ENCODE measurements around the gene UBALD2. TPM values are rescaled to one million over a fixed set of nuclear protein-coding genes. Genes with fewer than 3 reads are reported as not detected.

UBALD2 gene
- total and polyA plus RNA-seq, 2 donors (not counting 3 experiments of a cell fraction or from before 2014, with no cell fraction given) = 46.9 to 70.9 TPM

DNA sequence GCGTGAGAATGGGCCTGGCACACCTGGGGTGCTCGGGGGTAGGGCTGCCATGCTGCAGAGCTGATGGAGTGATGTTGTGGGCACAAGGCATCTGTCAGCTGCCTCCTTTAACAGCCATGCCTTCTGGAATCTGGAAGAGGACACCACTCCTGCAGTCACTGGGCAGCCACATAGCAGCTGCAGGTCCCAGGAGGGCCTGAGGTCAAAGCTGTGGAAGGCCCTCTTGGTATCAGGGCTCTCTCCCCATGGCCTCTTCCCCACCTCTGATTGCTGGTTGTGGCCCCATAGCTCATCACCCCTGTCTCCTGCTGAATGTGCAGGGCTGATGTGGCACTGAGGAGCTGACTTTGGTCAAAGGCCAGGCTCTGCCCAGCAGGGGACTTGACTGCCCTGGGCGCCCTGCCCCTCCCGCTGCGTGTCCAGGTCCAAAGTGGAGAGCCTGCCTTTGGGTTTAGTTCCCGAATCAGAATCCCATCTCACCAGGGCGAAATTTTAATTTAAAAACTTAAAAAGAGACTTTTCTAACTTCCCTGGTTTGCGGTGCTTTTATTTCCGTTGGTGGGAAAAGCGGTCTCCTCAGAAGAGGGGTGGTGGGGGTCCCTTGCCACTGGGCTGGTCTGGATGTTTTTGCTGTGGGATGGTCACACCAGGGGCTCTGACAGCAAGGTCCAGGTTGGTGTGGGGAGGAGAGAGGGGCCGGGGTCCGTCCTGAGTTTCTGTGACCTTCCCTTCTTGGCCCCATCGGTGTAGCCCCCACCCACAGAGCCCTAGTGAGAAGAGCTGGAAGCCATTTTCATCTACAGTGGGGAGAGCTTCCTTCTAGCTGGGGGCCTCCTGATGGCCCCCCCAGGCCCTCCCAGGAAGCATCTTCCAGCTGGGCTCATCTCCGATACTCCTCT lies 5.9 kb downstream of the UBALD2 start:
- Histone ChIP-seq H3K9me3 (replicated peaks; ENCODE audit: control insufficient read depth, insufficient read depth, low read length) (no peaks in the 10 kb centered on the region), H3K9me1 (replicated peaks; ENCODE audit: control insufficient read depth, extremely low read depth, insufficient read depth, low read length) (no peaks in the 10 kb centered on the region), H3K36me3 (ENCODE audit: control insufficient read depth in 2 of 2, extremely low read depth in 1 of 2, insufficient read depth in 2 of 2, low read length in 2 of 2) (peaks cover 0 to 6% of the 10 kb centered on the region in 2 experiments), H2AFZ (ENCODE audit: low read depth, low read length) (no peak overlapping the region), H3K4me3 (replicated peaks in 1 of 3; ENCODE audit: insufficient read depth in 1 of 3, low read depth in 1 of 3, low read length in 3 of 3) (no peak overlapping the region), H3K27me3 (ENCODE audit: control insufficient read depth in 2 of 2, insufficient read depth in 2 of 2, low read length in 2 of 2) (no peaks in the 10 kb centered on the region), H3K4me2 (ENCODE audit: insufficient read depth, low read length) (no peak overlapping the region), H3K79me2 (ENCODE audit: control insufficient read depth, insufficient read depth, low read length) (peaks cover 34% of the 10 kb centered on the region), H4K20me1 (replicated peaks; ENCODE audit: control insufficient read depth, extremely low read depth, insufficient read depth, low read length) (no peaks in the 10 kb centered on the region), H3K9ac (replicated peaks; ENCODE audit: extremely low read depth, insufficient read depth, low read length) (no peak overlapping the region), H3K27ac (ENCODE audit: insufficient read depth, low read depth, low read length) (no peak overlapping the region), H3K4me1 (ENCODE audit: control insufficient read depth, extremely low read depth, insufficient read depth, low read length) (peaks cover 20% of the 10 kb centered on the region)
- CTCF ChIA-PET = interaction anchor here (0.7 to 14.1 kb wide), 6 partner anchors 9 to 257 kb away, joined by 3 to 320 read pairs (median 5); no protein-coding TSS in a partner anchor
- TF ChIP-seq GATA2 (IDR thresholded peaks at IDR 0.05; ENCODE audit: insufficient read depth, insufficient read length, low read depth, low read length) (no peak), JUN (IDR thresholded peaks at IDR 0.05; ENCODE audit: borderline replicate concordance, insufficient read depth, insufficient read length, low read depth) (no peak), FOS (IDR thresholded peaks at IDR 0.05; ENCODE audit: borderline replicate concordance, insufficient read depth, low read length) (no peak), POLR2AphosphoS5 (IDR thresholded peaks at IDR 0.05; ENCODE audit: insufficient read depth, low read depth, low read length) (peak; percentile 11), EZH2 (IDR thresholded peaks at IDR 0.05; ENCODE audit: borderline replicate concordance, low read depth, low read length, severe bottlenecking) (no peak), MYC (IDR thresholded peaks at IDR 0.05; ENCODE audit: low read depth, low read length) (no peak), POLR2A (IDR thresholded peaks at IDR 0.05; ENCODE audit: low read depth, low read length) (peak; percentile 16)
- TF ChIP-seq, protein P1, sequence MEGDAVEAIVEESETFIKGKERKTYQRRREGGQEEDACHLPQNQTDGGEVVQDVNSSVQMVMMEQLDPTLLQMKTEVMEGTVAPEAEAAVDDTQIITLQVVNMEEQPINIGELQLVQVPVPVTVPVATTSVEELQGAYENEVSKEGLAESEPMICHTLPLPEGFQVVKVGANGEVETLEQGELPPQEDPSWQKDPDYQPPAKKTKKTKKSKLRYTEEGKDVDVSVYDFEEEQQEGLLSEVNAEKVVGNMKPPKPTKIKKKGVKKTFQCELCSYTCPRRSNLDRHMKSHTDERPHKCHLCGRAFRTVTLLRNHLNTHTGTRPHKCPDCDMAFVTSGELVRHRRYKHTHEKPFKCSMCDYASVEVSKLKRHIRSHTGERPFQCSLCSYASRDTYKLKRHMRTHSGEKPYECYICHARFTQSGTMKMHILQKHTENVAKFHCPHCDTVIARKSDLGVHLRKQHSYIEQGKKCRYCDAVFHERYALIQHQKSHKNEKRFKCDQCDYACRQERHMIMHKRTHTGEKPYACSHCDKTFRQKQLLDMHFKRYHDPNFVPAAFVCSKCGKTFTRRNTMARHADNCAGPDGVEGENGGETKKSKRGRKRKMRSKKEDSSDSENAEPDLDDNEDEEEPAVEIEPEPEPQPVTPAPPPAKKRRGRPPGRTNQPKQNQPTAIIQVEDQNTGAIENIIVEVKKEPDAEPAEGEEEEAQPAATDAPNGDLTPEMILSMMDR (IDR thresholded peaks at IDR 0.05; ENCODE audit: extremely low read depth in 1 of 2, insufficient read depth in 1 of 2, low read depth in 1 of 2, low read length in 2 of 2) = no peak
- TF ChIP-seq, protein P2, sequence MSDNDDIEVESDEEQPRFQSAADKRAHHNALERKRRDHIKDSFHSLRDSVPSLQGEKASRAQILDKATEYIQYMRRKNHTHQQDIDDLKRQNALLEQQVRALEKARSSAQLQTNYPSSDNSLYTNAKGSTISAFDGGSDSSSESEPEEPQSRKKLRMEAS (IDR thresholded peaks at IDR 0.05; ENCODE audit: insufficient read depth, insufficient read length) = no peak
- DNase-seq (ENCODE audit: low read depth, low spot score) (no peak), FAIRE-seq (no peak)
- dilution Hi-C loops (cut with MboI; ENCODE audit: extremely low pct_ligation_motif_present, low sequenced_read_pairs) = no loop called here
- POLR2A ChIA-PET = no interaction called here
- BruUV-seq (replicated peaks) = no TSS peak
- intact Hi-C loops (cut with micrococcal nuclease) = loop anchor here (10.0 kb wide), 1 partner anchor 256 kb away; no protein-coding TSS in a partner anchor

All from endothelial cell of umbilical vein (primary cell).